ENCODE results near the gene SGSM2. TPM values are rescaled to one million over a fixed set of nuclear protein-coding genes. Genes with fewer than 3 reads are reported as not detected.

The SGSM2 gene
- total and polyA plus RNA-seq, 3 experiments from 2014 or later: 16.3 to 43.1 (median 39.8) TPM

GRCh38 chr17:2363851-2364762 is 26.8 kb downstream of the SGSM2 start:
- POLR2A ChIA-PET: interaction anchor here (0.7 kb wide), 1 partner anchor 14 kb away, joined by 3 read pairs; no protein-coding TSS in a partner anchor
- CTCF ChIA-PET: interaction anchor here (0.7 to 3.2 kb wide), 2 partner anchors 11 to 18 kb away, joined by 3 to 10 read pairs; no protein-coding TSS in a partner anchor
- Mint-ChIP-seq H3K4me1 (no peaks in the 10 kb centered on the region), H3K27me3 (peaks cover 0 to 2% of the 10 kb centered on the region in 2 donors), H3K27ac (no peak overlapping the region), H3K9me3 (no peaks in the 10 kb centered on the region), H3K36me3 (peaks cover 0 to 74% (median 5%) of the 10 kb centered on the region in 3 donors), H3K4me3 (no peak overlapping the region)
- no peak overlapping the region for H3K4me3 ChIP-seq (ENCODE audit: low read length)
- no peaks in the 10 kb centered on the region for H3K4me1 ChIP-seq (ENCODE audit: insufficient read depth, low read length)
- H3K27ac ChIP-seq (ENCODE audit: low read depth, low read length): no peak overlapping the region
- no peak for DNase-seq
- H3K27me3 ChIP-seq (ENCODE audit: insufficient read depth, low read length, poor library complexity, severe bottlenecking): no peaks in the 10 kb centered on the region
- no peaks in the 10 kb centered on the region for H3K9me3 ChIP-seq (ENCODE audit: low read length)
- peaks cover 6% of the 10 kb centered on the region for H3K36me3 ChIP-seq (ENCODE audit: insufficient read depth, low read length)

- H3K4me1 ChIP-seq (ENCODE audit: insufficient read depth, low read length): no peaks in the 10 kb centered on the region
- H3K9me3 ChIP-seq (ENCODE audit: low read length): no peaks in the 10 kb centered on the region
- H3K4me3 ChIP-seq (ENCODE audit: low read length): no peak overlapping the region
- Mint-ChIP-seq H3K36me3 (peaks cover 0 to 70% (median 5%) of the 10 kb centered on the region in 3 donors), H3K4me1 (no peaks in the 10 kb centered on the region), H3K27me3 (peaks cover 0 to 2% of the 10 kb centered on the region in 2 donors), H3K27ac (no peak overlapping the region), H3K4me3 (no peak overlapping the region), H3K9me3 (no peaks in the 10 kb centered on the region)
- H3K36me3 ChIP-seq (ENCODE audit: insufficient read depth, low read length): peaks cover 6% of the 10 kb centered on the region
- no peaks in the 10 kb centered on the region for H3K27me3 ChIP-seq (ENCODE audit: insufficient read depth, low read length, poor library complexity, severe bottlenecking)
- ChIA-PET POLR2A (no interaction called here), CTCF (interaction anchor here (1.1 to 3.2 kb wide), 2 partner anchors 12 to 18 kb away, joined by 4 to 10 read pairs; no protein-coding TSS in a partner anchor)
- no peak for DNase-seq
- H3K27ac ChIP-seq (ENCODE audit: low read depth, low read length): no peak overlapping the region
Measured at GRCh38 chr17:2364763-2365116, 27.4 kb downstream of the SGSM2 start.

- no peaks in the 10 kb centered on the region for H3K27me3 ChIP-seq (ENCODE audit: insufficient read depth, low read length, poor library complexity, severe bottlenecking)
- Mint-ChIP-seq H3K9me3 (no peaks in the 10 kb centered on the region), H3K4me3 (no peak overlapping the region), H3K36me3 (peaks cover 0 to 73% (median 5%) of the 10 kb centered on the region in 3 donors), H3K27me3 (peaks cover 0 to 2% of the 10 kb centered on the region in 2 donors), H3K4me1 (no peaks in the 10 kb centered on the region), H3K27ac (no peak overlapping the region)
- CTCF ChIA-PET: interaction anchor here (1.1 to 3.2 kb wide), 2 partner anchors 12 to 17 kb away, joined by 4 to 10 read pairs; no protein-coding TSS in a partner anchor
- POLR2A ChIA-PET: no interaction called here
- H3K4me1 ChIP-seq (ENCODE audit: insufficient read depth, low read length): no peaks in the 10 kb centered on the region
- no peak overlapping the region for H3K4me3 ChIP-seq (ENCODE audit: low read length)
- DNase-seq: no peak
- H3K9me3 ChIP-seq (ENCODE audit: low read length): no peaks in the 10 kb centered on the region
- H3K36me3 ChIP-seq (ENCODE audit: insufficient read depth, low read length): peaks cover 6% of the 10 kb centered on the region
- H3K27ac ChIP-seq (ENCODE audit: low read depth, low read length): no peak overlapping the region
Measured at GRCh38 chr17:2365132-2365531, 27.8 kb downstream of the SGSM2 start.

- Histone ChIP-seq H3K36me3 (ENCODE audit: insufficient read depth, low read length) (peaks cover 6% of the 10 kb centered on the region), H3K9me3 (ENCODE audit: low read length) (no peaks in the 10 kb centered on the region), H3K27me3 (ENCODE audit: insufficient read depth, low read length, poor library complexity, severe bottlenecking) (no peaks in the 10 kb centered on the region), H3K4me3 (ENCODE audit: low read length) (no peak overlapping the region), H3K27ac (ENCODE audit: low read depth, low read length) (no peak overlapping the region), H3K4me1 (ENCODE audit: insufficient read depth, low read length) (no peaks in the 10 kb centered on the region)
- Mint-ChIP-seq H3K9me3 (no peaks in the 10 kb centered on the region), H3K4me1 (no peaks in the 10 kb centered on the region), H3K27ac (no peak overlapping the region), H3K4me3 (no peak overlapping the region), H3K27me3 (no peaks in the 10 kb centered on the region), H3K36me3 (peaks cover 0 to 72% (median 2%) of the 10 kb centered on the region in 3 donors)
- POLR2A ChIA-PET: no interaction called here
- CTCF ChIA-PET: no interaction called here
- DNase-seq: no peak
Measured at GRCh38 chr17:2366747-2367494, 29.6 kb downstream of the SGSM2 start.

- no peaks in the 10 kb centered on the region for H3K27me3 ChIP-seq (ENCODE audit: insufficient read depth, low read length, poor library complexity, severe bottlenecking)
- H3K4me3 ChIP-seq (ENCODE audit: low read length): no peak overlapping the region
- H3K27me3 Mint-ChIP-seq: no peaks in the 10 kb centered on the region
- no peaks in the 10 kb centered on the region for H3K36me3 ChIP-seq (ENCODE audit: insufficient read depth, low read length)
- no peaks in the 10 kb centered on the region for H3K4me1 ChIP-seq (ENCODE audit: insufficient read depth, low read length)
- peak overlapping the region in 1 of 8 donors; percentile 61 for H3K27ac Mint-ChIP-seq
- no peak for DNase-seq
- CTCF ChIA-PET: interaction anchor here (1.2 to 3.4 kb wide), 2 partner anchors 14 to 49 kb away, joined by 3 to 14 read pairs; no protein-coding TSS in a partner anchor
- H3K36me3 Mint-ChIP-seq: peaks cover 0 to 70% (median 0%) of the 10 kb centered on the region in 3 donors
- H3K9me3 ChIP-seq (ENCODE audit: low read length): no peaks in the 10 kb centered on the region
- POLR2A ChIA-PET: interaction anchor here (0.5 kb wide), 1 partner anchor 1624 kb away, joined by 9 read pairs; no protein-coding TSS in a partner anchor
- no peak overlapping the region for H3K27ac ChIP-seq (ENCODE audit: low read depth, low read length)
- no peaks in the 10 kb centered on the region for H3K9me3 Mint-ChIP-seq
- no peaks in the 10 kb centered on the region for H3K4me1 Mint-ChIP-seq
- H3K4me3 Mint-ChIP-seq: no peak overlapping the region
Measured at GRCh38 chr17:2368359-2368758, 31.1 kb downstream of the SGSM2 start.

GRCh38 chr17:2369039-2369438 is 31.7 kb downstream of the SGSM2 start:
- H3K4me1 Mint-ChIP-seq: no peaks in the 10 kb centered on the region
- Histone ChIP-seq H3K4me3 (ENCODE audit: low read length) (no peak overlapping the region), H3K36me3 (ENCODE audit: insufficient read depth, low read length) (no peaks in the 10 kb centered on the region), H3K9me3 (ENCODE audit: low read length) (no peaks in the 10 kb centered on the region), H3K27ac (ENCODE audit: low read depth, low read length) (no peak overlapping the region), H3K4me1 (ENCODE audit: insufficient read depth, low read length) (no peaks in the 10 kb centered on the region), H3K27me3 (ENCODE audit: insufficient read depth, low read length, poor library complexity, severe bottlenecking) (no peaks in the 10 kb centered on the region)
- no peak overlapping the region for H3K4me3 Mint-ChIP-seq
- H3K9me3 Mint-ChIP-seq: no peaks in the 10 kb centered on the region
- DNase-seq: no peak
- peaks cover 0 to 70% (median 0%) of the 10 kb centered on the region in 3 donors for H3K36me3 Mint-ChIP-seq
- H3K27ac Mint-ChIP-seq: no peak overlapping the region
- CTCF ChIA-PET: interaction anchor here (1.2 to 3.4 kb wide), 2 partner anchors 13 to 48 kb away, joined by 3 to 14 read pairs; no protein-coding TSS in a partner anchor
- POLR2A ChIA-PET: no interaction called here
- no peaks in the 10 kb centered on the region for H3K27me3 Mint-ChIP-seq

GRCh38 chr17:2369551-2370210 is 32.4 kb downstream of the SGSM2 start:
- no peak overlapping the region for H3K4me3 ChIP-seq (ENCODE audit: low read length)
- Mint-ChIP-seq H3K27ac (no peak overlapping the region), H3K9me3 (no peaks in the 10 kb centered on the region), H3K4me1 (no peaks in the 10 kb centered on the region), H3K27me3 (no peaks in the 10 kb centered on the region), H3K4me3 (no peak overlapping the region), H3K36me3 (peaks cover 0 to 69% (median 0%) of the 10 kb centered on the region in 3 donors)
- POLR2A ChIA-PET: no interaction called here
- no peaks in the 10 kb centered on the region for H3K27me3 ChIP-seq (ENCODE audit: insufficient read depth, low read length, poor library complexity, severe bottlenecking)
- H3K27ac ChIP-seq (ENCODE audit: low read depth, low read length): no peak overlapping the region
- CTCF ChIA-PET: interaction anchor here (0.6 to 3.4 kb wide), 3 partner anchors 13 to 461 kb away, joined by 3 to 14 read pairs (median 3); no protein-coding TSS in a partner anchor
- H3K9me3 ChIP-seq (ENCODE audit: low read length): no peaks in the 10 kb centered on the region
- no peaks in the 10 kb centered on the region for H3K4me1 ChIP-seq (ENCODE audit: insufficient read depth, low read length)
- H3K36me3 ChIP-seq (ENCODE audit: insufficient read depth, low read length): no peaks in the 10 kb centered on the region
- DNase-seq: no peak
